Hematopoietic multipotent progenitor cell treated with erythropoietin and hydrocortisone succinate and interleukin-3 and kit ligand, for 4 days (in vitro differentiated cells): Measurements from ENCODE around the gene CTNND2.

ENCODE experiments used
- DNase-seq: peaks from one replicate; pipeline ENCODE4 v3.0.0-alpha.2; 2015

Gene CTNND2

GRCh38 chr5:11230890-11231289 lies 673.4 kb downstream of the CTNND2 start:
- DNase-seq: no peak

- no peak for DNase-seq
Measured at GRCh38 chr5:11227064-11227463, 677.2 kb downstream of the CTNND2 start.

- peak; percentile 65 for DNase-seq
Measured at GRCh38 chr5:11224436-11225187, 679.6 kb downstream of the CTNND2 start.

GRCh38 chr5:11222169-11222568 lies 682.1 kb downstream of the CTNND2 start:
- DNase-seq: no peak

GRCh38 chr5:11214864-11215644 lies 689.2 kb downstream of the CTNND2 start:
- no peak for DNase-seq

- peak; percentile 67 for DNase-seq
Measured at GRCh38 chr5:11212706-11213105, 691.5 kb downstream of the CTNND2 start.

- DNase-seq: no peak
Measured at GRCh38 chr5:11197726-11198125, 706.5 kb downstream of the CTNND2 start.

- DNase-seq: no peak
Measured at GRCh38 chr5:11191673-11192072, 712.6 kb downstream of the CTNND2 start.

- peak; percentile 69 for DNase-seq
Measured at GRCh38 chr5:11182441-11183080, 721.7 kb downstream of the CTNND2 start.

- no peak for DNase-seq
Measured at GRCh38 chr5:11181940-11182339, 722.3 kb downstream of the CTNND2 start.

GRCh38 chr5:11180890-11181289 lies 723.4 kb downstream of the CTNND2 start:
- no peak for DNase-seq

GRCh38 chr5:11177999-11178711 lies 726.1 kb downstream of the CTNND2 start:
- no peak for DNase-seq

- DNase-seq: no peak
Measured at GRCh38 chr5:11174591-11174990, 729.7 kb downstream of the CTNND2 start.

- no peak for DNase-seq
Measured at GRCh38 chr5:11172484-11172883, 731.8 kb downstream of the CTNND2 start.

GRCh38 chr5:11171236-11171635 lies 733.0 kb downstream of the CTNND2 start:
- DNase-seq: no peak

GRCh38 chr5:11166923-11167322 lies 737.3 kb downstream of the CTNND2 start:
- DNase-seq: no peak

GRCh38 chr5:11164531-11165294 lies 739.5 kb downstream of the CTNND2 start:
- DNase-seq: no peak

GRCh38 chr5:11157132-11157531 lies 747.1 kb downstream of the CTNND2 start:
- DNase-seq: no peak

- DNase-seq: no peak
Measured at GRCh38 chr5:11153670-11154382, 750.4 kb downstream of the CTNND2 start.

- no peak for DNase-seq
Measured at GRCh38 chr5:11152368-11152767, 751.9 kb downstream of the CTNND2 start.

- no peak for DNase-seq
Measured at GRCh38 chr5:11150976-11151375, 753.3 kb downstream of the CTNND2 start.
